Vagina (tissue), 2 donors: ENCODE measurements around the gene COL6A3.

Experiments used
- POLR2A ChIP-seq, 2 donors: fragments of 450-650 bp; IDR thresholded peaks; one replicate each; pipeline ENCODE4 v1.6.1; 2017; ENCODE audit warnings: antibody characterized with exemption in 2 of 2, mild to moderate bottlenecking in 2 of 2, moderate library complexity in 2 of 2
- TF ChIP-seq, protein P1 (sequence below), 3 experiments: fragments of 450-650 bp in 2 of 3; fragments of 200-600 bp in 1 of 3; sonication (generic) in 1 of 3; IDR thresholded peaks; one replicate each; pipeline ENCODE4 v1.5.1; 2017 to 2019; ENCODE audit warnings: antibody characterized with exemption in 3 of 3, mild to moderate bottlenecking in 2 of 3, moderate library complexity in 2 of 3

- TF ChIP-seq, protein P1, sequence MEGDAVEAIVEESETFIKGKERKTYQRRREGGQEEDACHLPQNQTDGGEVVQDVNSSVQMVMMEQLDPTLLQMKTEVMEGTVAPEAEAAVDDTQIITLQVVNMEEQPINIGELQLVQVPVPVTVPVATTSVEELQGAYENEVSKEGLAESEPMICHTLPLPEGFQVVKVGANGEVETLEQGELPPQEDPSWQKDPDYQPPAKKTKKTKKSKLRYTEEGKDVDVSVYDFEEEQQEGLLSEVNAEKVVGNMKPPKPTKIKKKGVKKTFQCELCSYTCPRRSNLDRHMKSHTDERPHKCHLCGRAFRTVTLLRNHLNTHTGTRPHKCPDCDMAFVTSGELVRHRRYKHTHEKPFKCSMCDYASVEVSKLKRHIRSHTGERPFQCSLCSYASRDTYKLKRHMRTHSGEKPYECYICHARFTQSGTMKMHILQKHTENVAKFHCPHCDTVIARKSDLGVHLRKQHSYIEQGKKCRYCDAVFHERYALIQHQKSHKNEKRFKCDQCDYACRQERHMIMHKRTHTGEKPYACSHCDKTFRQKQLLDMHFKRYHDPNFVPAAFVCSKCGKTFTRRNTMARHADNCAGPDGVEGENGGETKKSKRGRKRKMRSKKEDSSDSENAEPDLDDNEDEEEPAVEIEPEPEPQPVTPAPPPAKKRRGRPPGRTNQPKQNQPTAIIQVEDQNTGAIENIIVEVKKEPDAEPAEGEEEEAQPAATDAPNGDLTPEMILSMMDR (IDR thresholded peaks at IDR 0.05) = no peak
- TF ChIP-seq POLR2A (IDR thresholded peaks at IDR 0.05) = no peak
These were observed 24.1 kb downstream of the COL6A3 start for GRCh38 chr2:237389831-237390230.
